ENCODE results near the gene ADAM12.

ADAM12 gene

DNA sequence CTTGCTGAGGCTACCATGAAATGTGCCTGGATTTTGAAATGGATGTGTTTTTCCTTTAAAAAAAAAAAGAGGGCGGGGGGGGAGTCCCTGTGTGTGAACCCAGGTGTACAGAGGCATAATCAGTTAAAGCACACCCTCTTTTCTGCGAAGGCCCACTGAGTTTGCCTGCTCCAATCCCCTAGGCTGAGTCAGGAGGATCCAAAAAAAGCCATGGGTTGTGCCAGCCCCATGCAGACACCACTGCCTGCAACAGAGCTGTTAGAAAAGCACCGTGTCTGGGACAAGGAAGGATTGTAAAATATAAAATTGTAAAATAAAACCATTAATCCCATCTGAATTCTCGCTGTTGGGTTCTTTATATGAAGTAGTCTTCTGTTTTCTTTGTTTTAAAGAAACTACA, 217.9 kb downstream of the ADAM12 start:
- H2AFZ ChIP-seq (ENCODE audit: low read depth, low read length) = no peak overlapping the region
- H3K9me3 ChIP-seq (ENCODE audit: insufficient read depth, low read length) = no peaks in the 10 kb centered on the region
- TF ChIP-seq EZH2phosphoT487 (IDR thresholded peaks at IDR 0.05; ENCODE audit: low read depth) (no peak), CTCF (IDR thresholded peaks at IDR 0.05; ENCODE audit: low read depth, low read length) (no peak)
- H3K27ac ChIP-seq (ENCODE audit: low read length) = no peak overlapping the region
- H3K4me1 ChIP-seq (ENCODE audit: low read length) = no peaks in the 10 kb centered on the region
- no peaks in the 10 kb centered on the region for H3K36me3 ChIP-seq (replicated peaks; ENCODE audit: low read depth, low read length)
- no peak overlapping the region for H3K9ac ChIP-seq (ENCODE audit: low read length)
- H3K4me3 ChIP-seq (ENCODE audit: low read length) = no peak overlapping the region
- no peak overlapping the region for H3K4me2 ChIP-seq (ENCODE audit: low read length)
- H3K27me3 ChIP-seq (ENCODE audit: low read depth, low read length) = no peaks in the 10 kb centered on the region
- no peaks in the 10 kb centered on the region for H4K20me1 ChIP-seq (ENCODE audit: insufficient read depth, low read length)
- no peaks in the 10 kb centered on the region for H3K79me2 ChIP-seq (ENCODE audit: low read length)

DNA sequence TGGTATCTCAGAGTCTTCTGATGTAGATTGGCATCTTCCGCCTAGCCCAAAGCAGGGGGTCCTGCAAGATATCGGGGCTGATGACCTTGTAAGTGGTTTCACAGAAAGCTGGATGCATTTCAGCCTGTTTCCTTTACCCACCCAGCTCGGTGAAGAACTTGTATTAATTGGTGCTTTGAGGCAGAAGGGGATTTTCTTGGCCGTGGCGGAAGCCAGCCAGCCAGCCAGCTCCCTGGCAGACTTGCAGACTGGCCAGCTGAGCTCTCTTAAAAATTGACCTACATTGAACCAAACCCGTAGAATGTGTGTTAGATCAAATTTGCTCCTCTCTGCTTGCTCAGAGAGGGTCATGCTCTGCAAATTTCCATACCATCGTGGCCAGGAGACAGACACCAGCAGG, 218.4 kb downstream of the ADAM12 start:
- TF ChIP-seq EZH2phosphoT487 (IDR thresholded peaks at IDR 0.05; ENCODE audit: low read depth) (no peak), CTCF (IDR thresholded peaks at IDR 0.05; ENCODE audit: low read depth, low read length) (no peak)

GRCh38 chr10:126166797-126167196, 221.5 kb downstream of the ADAM12 start:
- no peaks in the 10 kb centered on the region for H3K4me1 ChIP-seq (ENCODE audit: low read length)
- no peaks in the 10 kb centered on the region for H3K9me3 ChIP-seq (ENCODE audit: insufficient read depth, low read length)
- no peaks in the 10 kb centered on the region for H3K27me3 ChIP-seq (ENCODE audit: low read depth, low read length)
- no peaks in the 10 kb centered on the region for H3K79me2 ChIP-seq (ENCODE audit: low read length)
- H3K9ac ChIP-seq (ENCODE audit: low read length) = no peak overlapping the region
- no peak overlapping the region for H3K4me2 ChIP-seq (ENCODE audit: low read length)
- H3K4me3 ChIP-seq (ENCODE audit: low read length) = no peak overlapping the region
- no peaks in the 10 kb centered on the region for H3K36me3 ChIP-seq (replicated peaks; ENCODE audit: low read depth, low read length)
- no peak overlapping the region for H3K27ac ChIP-seq (ENCODE audit: low read length)
- no peak overlapping the region for H2AFZ ChIP-seq (ENCODE audit: low read depth, low read length)
- TF ChIP-seq EZH2phosphoT487 (IDR thresholded peaks at IDR 0.05; ENCODE audit: low read depth) = no peak
- TF ChIP-seq CTCF (IDR thresholded peaks at IDR 0.05; ENCODE audit: low read depth, low read length) = no peak
- H4K20me1 ChIP-seq (ENCODE audit: insufficient read depth, low read length) = no peaks in the 10 kb centered on the region

More for the DNA sequence above, 218.4 kb downstream of the ADAM12 start:
- H3K4me2 ChIP-seq (ENCODE audit: low read length) = no peak overlapping the region
- no peak overlapping the region for H2AFZ ChIP-seq (ENCODE audit: low read depth, low read length)
- no peaks in the 10 kb centered on the region for H3K4me1 ChIP-seq (ENCODE audit: low read length)
- H3K27ac ChIP-seq (ENCODE audit: low read length) = no peak overlapping the region
- H3K36me3 ChIP-seq (replicated peaks; ENCODE audit: low read depth, low read length) = no peaks in the 10 kb centered on the region
- no peaks in the 10 kb centered on the region for H3K9me3 ChIP-seq (ENCODE audit: insufficient read depth, low read length)
- no peak overlapping the region for H3K4me3 ChIP-seq (ENCODE audit: low read length)
- H3K9ac ChIP-seq (ENCODE audit: low read length) = no peak overlapping the region
- H3K27me3 ChIP-seq (ENCODE audit: low read depth, low read length) = no peaks in the 10 kb centered on the region
- H4K20me1 ChIP-seq (ENCODE audit: insufficient read depth, low read length) = no peaks in the 10 kb centered on the region
- no peaks in the 10 kb centered on the region for H3K79me2 ChIP-seq (ENCODE audit: low read length)

- H3K9me3 ChIP-seq (ENCODE audit: insufficient read depth, low read length) = no peaks in the 10 kb centered on the region
- H3K27ac ChIP-seq (ENCODE audit: low read length) = no peak overlapping the region
- TF ChIP-seq EZH2phosphoT487 (IDR thresholded peaks at IDR 0.05; ENCODE audit: low read depth) (no peak), CTCF (IDR thresholded peaks at IDR 0.05; ENCODE audit: low read depth, low read length) (no peak)
- H3K79me2 ChIP-seq (ENCODE audit: low read length) = no peaks in the 10 kb centered on the region
- H2AFZ ChIP-seq (ENCODE audit: low read depth, low read length) = no peak overlapping the region
- no peaks in the 10 kb centered on the region for H3K27me3 ChIP-seq (ENCODE audit: low read depth, low read length)
- H3K9ac ChIP-seq (ENCODE audit: low read length) = no peak overlapping the region
- H4K20me1 ChIP-seq (ENCODE audit: insufficient read depth, low read length) = no peaks in the 10 kb centered on the region
- no peak overlapping the region for H3K4me2 ChIP-seq (ENCODE audit: low read length)
- H3K4me1 ChIP-seq (ENCODE audit: low read length) = no peaks in the 10 kb centered on the region
- no peaks in the 10 kb centered on the region for H3K36me3 ChIP-seq (replicated peaks; ENCODE audit: low read depth, low read length)
- H3K4me3 ChIP-seq (ENCODE audit: low read length) = no peak overlapping the region
These were observed 222.4 kb downstream of the ADAM12 start for GRCh38 chr10:126165874-126166273.

Measured in OCI-LY3 (cell line).